ENCODE results near the gene SLC25A46. TPM values are rescaled to one million over a fixed set of nuclear protein-coding genes. Genes with fewer than 3 reads are reported as not detected.

SLC25A46 gene
- total RNA-seq, 1 donor from 2014 or later, result 32.8 TPM

GRCh38 chr5:110757118-110757729, 18.4 kb downstream of the SLC25A46 start:
- no peak overlapping the region for H3K4me3 ChIP-seq (ENCODE audit: low read depth, low read length)
- peak; percentile 67 for TF ChIP-seq CTCF (conservative IDR thresholded peaks at IDR 0.05; ENCODE audit: low read depth, low read length)
- DNase-seq (ENCODE audit: low read depth), result no peak

DNA sequence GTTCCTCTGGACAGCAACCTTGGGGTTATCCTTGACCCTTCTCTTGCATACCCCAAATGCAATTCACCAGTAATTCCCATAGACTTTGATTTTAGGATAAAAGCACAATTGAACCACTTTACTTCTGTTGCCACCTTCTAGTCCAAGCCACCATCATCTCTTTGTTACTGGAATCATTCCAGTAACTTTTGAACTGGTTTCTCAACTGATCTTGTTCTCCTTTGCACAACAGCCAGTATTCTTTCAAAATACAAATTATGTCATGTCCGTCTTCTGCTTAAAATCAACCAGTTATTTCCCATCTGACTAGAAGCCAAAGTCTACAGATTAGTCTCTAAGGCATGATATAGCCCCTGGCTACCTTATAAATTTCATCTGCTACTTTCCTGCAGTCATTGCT, 21.4 kb downstream of the SLC25A46 start:
- no peak for TF ChIP-seq CTCF (conservative IDR thresholded peaks at IDR 0.05; ENCODE audit: low read depth, low read length)
- H3K4me3 ChIP-seq (ENCODE audit: low read depth, low read length), result no peak overlapping the region
- no peak for DNase-seq (ENCODE audit: low read depth)

DNA sequence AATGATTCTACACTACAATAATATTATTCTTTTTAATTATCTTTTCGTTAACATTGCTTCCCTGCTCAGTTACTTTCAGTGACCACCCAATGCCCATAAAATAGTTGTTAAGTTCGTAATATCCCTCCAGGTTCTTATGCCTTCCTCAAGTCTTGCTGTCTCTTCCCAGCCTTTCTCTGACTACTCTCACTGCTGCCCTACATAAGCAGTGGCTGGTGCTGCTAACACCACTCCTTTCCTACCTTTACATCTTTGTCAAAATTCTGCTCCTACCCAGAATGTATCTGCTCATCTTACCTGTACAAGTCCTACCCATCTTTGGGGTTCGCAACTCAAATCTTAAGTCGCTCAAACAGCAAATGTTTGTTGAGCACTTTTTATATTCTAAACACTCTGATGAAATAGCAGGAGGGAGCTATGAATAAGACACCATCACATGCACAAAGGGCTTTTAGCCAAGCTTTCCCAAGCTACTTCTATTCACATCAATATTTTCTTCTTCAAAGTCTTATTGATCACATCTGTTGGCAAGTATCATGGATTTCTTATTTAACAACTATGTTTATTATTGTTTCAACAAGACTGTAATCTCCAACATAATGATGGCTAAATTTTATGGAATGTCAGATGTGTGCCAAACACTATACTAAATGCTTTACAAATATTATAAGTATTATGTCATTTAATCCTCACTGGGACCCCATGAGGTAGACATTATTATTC, 29.5 kb downstream of the SLC25A46 start:
- TF ChIP-seq CTCF (conservative IDR thresholded peaks at IDR 0.05; ENCODE audit: low read depth, low read length), result no peak
- H3K4me3 ChIP-seq (ENCODE audit: low read depth, low read length), result no peak overlapping the region
- no peak for DNase-seq (ENCODE audit: low read depth)

GRCh38 chr5:110769000-110769681, 30.3 kb downstream of the SLC25A46 start:
- no peak for TF ChIP-seq CTCF (conservative IDR thresholded peaks at IDR 0.05; ENCODE audit: low read depth, low read length)
- no peak for DNase-seq (ENCODE audit: low read depth)
- H3K4me3 ChIP-seq (ENCODE audit: low read depth, low read length), result no peak overlapping the region

- H3K4me3 ChIP-seq (ENCODE audit: low read depth, low read length), result no peak overlapping the region
- no peak for DNase-seq (ENCODE audit: low read depth)
- no peak for TF ChIP-seq CTCF (conservative IDR thresholded peaks at IDR 0.05; ENCODE audit: low read depth, low read length)
These were observed 31.5 kb downstream of the SLC25A46 start for GRCh38 chr5:110770286-110770685.

- no peak for TF ChIP-seq CTCF (conservative IDR thresholded peaks at IDR 0.05; ENCODE audit: low read depth, low read length)
These were observed 46.1 kb downstream of the SLC25A46 start for GRCh38 chr5:110784901-110785300.

More at GRCh38 chr5:110784901-110785300, 46.1 kb downstream of the SLC25A46 start:
- no peak overlapping the region for H3K4me3 ChIP-seq (ENCODE audit: low read depth, low read length)
- DNase-seq (ENCODE audit: low read depth), result no peak
